Gastroesophageal sphincter (tissue), 4 donors: ENCODE data around the gene CMSS1. TPM values are rescaled to one million over a fixed set of nuclear protein-coding genes. Genes with fewer than 3 reads are reported as not detected.

Source experiments
- ATAC-seq: fragments of 150-250 bp; one replicate; pipeline ENCODE4 v1.9.1; 2016; ENCODE audit warnings: mild to moderate bottlenecking, moderate library complexity
- H3K27ac ChIP-seq, 4 donors: fragments of 200-600 bp; sonication (generic) in 3 of 4; 1 replicate in 3 of 4; 2 replicates in 1 of 4; pipeline ENCODE4 v1.5.1; 2016 to 2019
- H3K27me3 ChIP-seq: fragments of 200-600 bp; sonication (generic); one replicate; pipeline ENCODE4 v1.5.1; 2019
- H3K36me3 ChIP-seq, 2 donors: fragments of 200-600 bp; sonication (generic); one replicate each; pipeline ENCODE4 v1.5.1; 2019; ENCODE audit warnings: control low read depth in 1 of 2
- H3K4me1 ChIP-seq, 3 donors: fragments of 200-600 bp; sonication (generic); 1 replicate in 2 of 3; 2 replicates in 1 of 3; pipeline ENCODE4 v1.5.1; 2016 to 2019; ENCODE audit warnings: control low read depth in 2 of 3
- H3K4me3 ChIP-seq, 2 donors: fragments of 200-600 bp; sonication (generic); one replicate each; pipeline ENCODE4 v1.5.1; 2019; ENCODE audit warnings: mild to moderate bottlenecking in 1 of 2, moderate library complexity in 1 of 2
- H3K9me3 ChIP-seq, 3 donors: fragments of 200-600 bp; sonication (generic); one replicate each; pipeline ENCODE4 v1.5.1; 2017 to 2019; ENCODE audit warnings: control low read depth in 2 of 3
- EP300 ChIP-seq: sonication (generic); formaldehyde crosslinking; IDR thresholded peaks from one replicate; pipeline ENCODE4 v1.6.1; 2017; ENCODE audit warnings: antibody characterized with exemption, mild to moderate bottlenecking
- POLR2A ChIP-seq, 2 donors: fragments of 450-650 bp; IDR thresholded peaks; one replicate each; pipeline ENCODE4 v1.6.1; 2017; ENCODE audit warnings: antibody characterized with exemption in 2 of 2, mild to moderate bottlenecking in 2 of 2, moderate library complexity in 1 of 2
- POLR2AphosphoS5 ChIP-seq: sonication (generic); formaldehyde crosslinking; IDR thresholded peaks from one replicate; pipeline ENCODE4 v1.6.1; 2017; ENCODE audit warnings: antibody characterized with exemption
- WGBS, 2 donors: methylation state at CpG; one replicate each; pipeline ENCODE4 v1.1.5; 2018; ENCODE audit warnings: low coverage in 1 of 2; 5-methylcytosine and 5-hydroxymethylcytosine counted together
- total RNA-seq, 4 donors: library from RNA; depleted of rRNA; stranded (reverse); fragments of >200 nt; gene quantifications; one replicate each; pipeline ENCODE4 v1.1.0, GENCODE V29; 2016
- TF ChIP-seq, protein P1 (sequence below), 4 experiments: fragments of 200-600 bp in 2 of 4; fragments of 450-650 bp in 2 of 4; sonication (generic) in 1 of 4; IDR thresholded peaks; one replicate each; pipeline ENCODE4 v1.5.1; 2017 to 2019; ENCODE audit warnings: antibody characterized with exemption in 4 of 4, mild to moderate bottlenecking in 2 of 4, moderate library complexity in 2 of 4

Gene CMSS1
- total RNA-seq, 4 donors from 2014 or later: 15.2 to 20.8 (median 16.6) TPM

DNA sequence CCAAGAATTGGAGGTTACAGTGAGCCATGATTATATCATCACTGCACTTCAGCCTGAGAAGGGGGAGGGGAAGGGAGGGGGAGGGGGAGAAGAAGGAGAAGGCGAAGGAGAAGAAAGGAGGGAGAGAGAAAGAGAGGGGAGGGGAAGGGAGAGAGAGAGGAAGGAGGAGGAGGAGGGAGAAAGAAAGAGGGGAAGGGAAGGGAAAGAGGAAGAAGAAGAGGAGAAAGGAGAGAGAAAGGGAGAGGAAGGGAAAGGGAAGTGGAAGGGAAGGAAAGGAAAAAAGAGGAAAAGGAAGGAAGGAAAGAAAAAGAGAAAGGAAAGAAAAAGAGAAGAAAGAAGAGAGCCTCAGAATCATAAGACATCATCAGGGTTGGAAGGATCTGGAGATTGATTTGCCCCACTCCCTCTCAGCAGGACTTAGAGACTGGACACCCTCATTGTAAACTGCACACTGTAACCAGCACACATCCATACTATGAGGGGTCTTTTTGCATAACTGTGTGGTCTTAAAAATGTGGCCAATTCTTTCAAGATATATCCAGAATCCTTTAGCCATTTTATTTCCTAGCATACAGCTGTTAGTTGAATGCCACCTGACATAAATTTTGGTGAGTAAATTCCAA, 130.9 kb downstream of the CMSS1 start:
- Histone ChIP-seq H3K36me3 (no peaks in the 10 kb centered on the region), H3K4me3 (no peak overlapping the region), H3K27me3 (no peaks in the 10 kb centered on the region), H3K27ac (peak overlapping the region in 2 of 4 donors; percentile 1 to 25), H3K4me1 (peaks cover 12 to 63% (median 13%) of the 10 kb centered on the region in 3 donors), H3K9me3 (no peaks in the 10 kb centered on the region)
- ATAC-seq: no peak
- TF ChIP-seq, protein P1, sequence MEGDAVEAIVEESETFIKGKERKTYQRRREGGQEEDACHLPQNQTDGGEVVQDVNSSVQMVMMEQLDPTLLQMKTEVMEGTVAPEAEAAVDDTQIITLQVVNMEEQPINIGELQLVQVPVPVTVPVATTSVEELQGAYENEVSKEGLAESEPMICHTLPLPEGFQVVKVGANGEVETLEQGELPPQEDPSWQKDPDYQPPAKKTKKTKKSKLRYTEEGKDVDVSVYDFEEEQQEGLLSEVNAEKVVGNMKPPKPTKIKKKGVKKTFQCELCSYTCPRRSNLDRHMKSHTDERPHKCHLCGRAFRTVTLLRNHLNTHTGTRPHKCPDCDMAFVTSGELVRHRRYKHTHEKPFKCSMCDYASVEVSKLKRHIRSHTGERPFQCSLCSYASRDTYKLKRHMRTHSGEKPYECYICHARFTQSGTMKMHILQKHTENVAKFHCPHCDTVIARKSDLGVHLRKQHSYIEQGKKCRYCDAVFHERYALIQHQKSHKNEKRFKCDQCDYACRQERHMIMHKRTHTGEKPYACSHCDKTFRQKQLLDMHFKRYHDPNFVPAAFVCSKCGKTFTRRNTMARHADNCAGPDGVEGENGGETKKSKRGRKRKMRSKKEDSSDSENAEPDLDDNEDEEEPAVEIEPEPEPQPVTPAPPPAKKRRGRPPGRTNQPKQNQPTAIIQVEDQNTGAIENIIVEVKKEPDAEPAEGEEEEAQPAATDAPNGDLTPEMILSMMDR (IDR thresholded peaks at IDR 0.05): no peak
- TF ChIP-seq POLR2AphosphoS5 (no peak), POLR2A (IDR thresholded peaks at IDR 0.05) (no peak), EP300 (no peak)
- 67 to 89% methylated on average over 1 of the region's 1 CpG for WGBS, 2 donors

GRCh38 chr3:99949956-99950670, 132.5 kb downstream of the CMSS1 start:
- H3K4me1 ChIP-seq: peaks cover 7 to 54% (median 11%) of the 10 kb centered on the region in 3 donors
- H3K4me3 ChIP-seq: no peak overlapping the region
- H3K27ac ChIP-seq: peak overlapping the region in 2 of 4 donors; percentile 28 to 39
- H3K9me3 ChIP-seq: no peaks in the 10 kb centered on the region
- TF ChIP-seq, protein P1 (IDR thresholded peaks at IDR 0.05): no peak
- TF ChIP-seq POLR2A (IDR thresholded peaks at IDR 0.05) (no peak), EP300 (no peak), POLR2AphosphoS5 (no peak)
- H3K27me3 ChIP-seq: no peaks in the 10 kb centered on the region
- no peak for ATAC-seq
- WGBS, 2 donors: 81 to 86% methylated on average over 5 of the region's 5 CpGs
- H3K36me3 ChIP-seq: no peaks in the 10 kb centered on the region

GRCh38 chr3:99950921-99951320, 133.3 kb downstream of the CMSS1 start:
- H3K27me3 ChIP-seq: no peaks in the 10 kb centered on the region
- no peaks in the 10 kb centered on the region for H3K9me3 ChIP-seq
- TF ChIP-seq POLR2A (IDR thresholded peaks at IDR 0.05): no peak
- no peak overlapping the region for H3K4me3 ChIP-seq
- H3K27ac ChIP-seq: peak overlapping the region in 2 of 4 donors; percentile 28 to 39
- WGBS, 2 donors: 27 to 44% methylated on average over 1 of the region's 1 CpG
- ATAC-seq: no peak
- peaks cover 0 to 46% (median 4%) of the 10 kb centered on the region in 3 donors for H3K4me1 ChIP-seq
- H3K36me3 ChIP-seq: no peaks in the 10 kb centered on the region

DNA sequence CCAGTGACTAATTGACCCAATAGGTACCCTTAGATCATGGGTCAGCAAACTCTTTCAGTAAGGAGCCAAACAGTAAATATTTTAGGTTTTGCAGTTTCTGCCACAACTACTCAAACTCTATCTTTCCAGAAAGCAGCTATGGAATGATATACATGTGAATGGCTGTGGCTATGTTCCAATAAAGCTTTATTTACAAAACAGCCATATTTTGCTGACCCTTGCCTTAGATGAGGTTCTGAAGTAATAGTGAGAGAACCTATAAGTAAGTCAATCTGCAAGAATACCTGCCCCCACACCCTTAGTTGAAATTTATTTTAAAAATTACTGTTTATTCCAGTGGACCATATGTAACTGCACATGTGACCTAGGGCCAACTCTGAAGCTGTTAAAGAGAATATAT, 134.0 kb downstream of the CMSS1 start:
- Histone ChIP-seq H3K4me1 (peaks cover 0 to 40% (median 4%) of the 10 kb centered on the region in 3 donors), H3K4me3 (no peak overlapping the region), H3K9me3 (no peaks in the 10 kb centered on the region), H3K27me3 (no peaks in the 10 kb centered on the region), H3K36me3 (no peaks in the 10 kb centered on the region), H3K27ac (no peak overlapping the region)
- TF ChIP-seq, protein P1 (IDR thresholded peaks at IDR 0.05): no peak
- TF ChIP-seq POLR2A (IDR thresholded peaks at IDR 0.05): no peak
- no peak for TF ChIP-seq EP300
- no peak for TF ChIP-seq POLR2AphosphoS5
- no peak for ATAC-seq

DNA sequence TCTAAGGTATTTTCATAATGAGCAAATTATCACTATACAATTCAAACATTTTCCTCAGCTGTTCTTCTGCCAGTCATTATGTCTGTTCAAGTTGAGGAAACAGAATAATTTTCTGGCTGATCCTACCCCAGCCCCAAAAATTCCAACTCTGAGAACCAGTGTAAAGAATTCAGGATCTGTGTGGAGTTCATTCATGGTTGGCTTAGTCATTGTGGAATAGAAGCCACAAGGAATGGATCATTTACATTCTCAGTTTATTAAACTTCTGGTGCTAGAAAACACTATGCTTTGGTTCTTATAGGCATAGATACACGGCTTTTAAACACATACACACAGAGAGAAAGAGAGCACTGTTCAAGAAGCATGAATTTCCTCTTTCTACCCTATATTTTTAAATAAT, 134.6 kb downstream of the CMSS1 start:
- TF ChIP-seq POLR2A (IDR thresholded peaks at IDR 0.05) (no peak), EP300 (no peak), POLR2AphosphoS5 (no peak)
- TF ChIP-seq, protein P1 (IDR thresholded peaks at IDR 0.05): no peak
- no peaks in the 10 kb centered on the region for H3K36me3 ChIP-seq
- H3K27me3 ChIP-seq: no peaks in the 10 kb centered on the region
- ATAC-seq: no peak
- peaks cover 0 to 44% (median 8%) of the 10 kb centered on the region in 3 donors for H3K4me1 ChIP-seq
- no peak overlapping the region for H3K4me3 ChIP-seq
- H3K9me3 ChIP-seq: no peaks in the 10 kb centered on the region
- 92 to 100% methylated on average over 1 of the region's 1 CpG for WGBS, 2 donors
- H3K27ac ChIP-seq: no peak overlapping the region
